ENCODE data around the gene HMCN2. TPM values are rescaled to one million over a fixed set of nuclear protein-coding genes. Genes with fewer than 3 reads are reported as not detected.

HMCN2 gene
- total and polyA plus RNA-seq, 2 of the 4 experiments (the other 2 are of a cell fraction) = 0.02 TPM; not detected in 1

DNA sequence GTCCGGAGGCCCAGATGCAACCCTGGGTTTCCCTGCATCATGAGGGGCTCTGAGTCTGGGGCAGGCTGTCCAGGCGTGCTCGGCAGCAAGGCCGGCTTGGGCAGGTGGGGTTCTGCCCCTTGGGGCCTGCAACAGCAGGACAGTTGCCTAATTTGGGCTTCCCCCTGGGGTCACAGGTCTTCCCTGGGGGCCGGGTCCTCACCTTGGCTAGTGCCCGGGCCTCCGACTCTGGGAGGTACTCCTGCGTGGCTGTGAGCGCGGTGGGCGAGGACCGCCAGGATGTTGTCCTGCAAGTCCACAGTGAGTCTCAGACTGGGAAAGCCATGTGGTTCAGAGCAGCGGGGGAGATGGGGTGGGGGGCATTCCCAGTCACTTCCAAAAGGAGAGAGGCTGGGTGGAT, 97.1 kb downstream of the HMCN2 start:
- H4K91ac ChIP-seq (ENCODE audit: insufficient read depth, low read depth, low read length) = no peak overlapping the region
- no peak overlapping the region for H2BK20ac ChIP-seq (ENCODE audit: low read depth, low read length)
- H3K79me1 ChIP-seq (ENCODE audit: low read depth in 1 of 2, low read length in 2 of 2) = no peaks in the 10 kb centered on the region
- H4K5ac ChIP-seq (ENCODE audit: low read depth, low read length) = no peak overlapping the region
- H3K18ac ChIP-seq (ENCODE audit: low read depth, low read length) = no peak overlapping the region
- CTCF ChIA-PET = no interaction called here
- no peaks in the 10 kb centered on the region for H4K20me1 ChIP-seq (ENCODE audit: insufficient read depth, low read length)
- no peak overlapping the region for H2AK9ac ChIP-seq (replicated peaks; ENCODE audit: low read depth, low read length, poor library complexity)
- no peak overlapping the region for H3K9ac ChIP-seq (ENCODE audit: low read depth, low read length)
- intact Hi-C loops (cut with micrococcal nuclease) = loop anchor here (10.0 kb wide), 1 partner anchor 322 kb away; no protein-coding TSS in a partner anchor
- BruUV-seq (replicated peaks) = no TSS peak
- no peak overlapping the region for H2BK120ac ChIP-seq (ENCODE audit: low read depth, low read length)
- H3K4ac ChIP-seq (ENCODE audit: low read depth, low read length) = no peak overlapping the region
- no peak overlapping the region for H2BK15ac ChIP-seq (ENCODE audit: low read depth, low read length)
- no peak overlapping the region for H3K56ac ChIP-seq (ENCODE audit: extremely low read depth, insufficient read depth, low read length)
- no peak overlapping the region for H2BK5ac ChIP-seq (ENCODE audit: low read depth, low read length, poor library complexity, severe bottlenecking)
- H3K4me1 ChIP-seq (ENCODE audit: control insufficient read depth, insufficient read depth, low read length) = no peaks in the 10 kb centered on the region
- no peak overlapping the region for H3K23ac ChIP-seq (ENCODE audit: low read depth, low read length)
- DNase-seq = no peak
- no peaks in the 10 kb centered on the region; the same call in 1 of the 2 replicates for H3K9me3 ChIP-seq (ENCODE audit: control insufficient read depth, insufficient read depth, low read length)
- POLR2A ChIA-PET (ENCODE audit: unreplicated experiment) = no interaction called here
- dilution Hi-C loops (cut with HindIII; ENCODE audit: low sequenced_read_pairs, unreplicated experiment) = no loop called here
- no peak overlapping the region for H2AFZ ChIP-seq (replicated peaks; ENCODE audit: low read length, poor library complexity)
- H3K27me3 ChIP-seq (ENCODE audit: control insufficient read depth, insufficient read depth, low read length) = peaks cover 34% of the 10 kb centered on the region
- no peak for ATAC-seq (ENCODE audit: low read depth)
- H3K4me2 ChIP-seq (ENCODE audit: low read depth, low read length) = no peak overlapping the region
- no CpG with 5 or more reads among the region's 13 CpGs for WGBS, 2 experiments (ENCODE audit: extremely low coverage in 2 of 2, insufficient read length in 1 of 2)
- no peak overlapping the region for H3K14ac ChIP-seq (replicated peaks; ENCODE audit: low read depth, low read length)
- no peak overlapping the region for H3K4me3 ChIP-seq (ENCODE audit: insufficient read depth, low read depth, low read length)
- H4K8ac ChIP-seq (ENCODE audit: low read depth in 2 of 2, low read length in 2 of 2) = no peak overlapping the region
- H2AK5ac ChIP-seq (ENCODE audit: low read depth, low read length) = no peak overlapping the region
- TF ChIP-seq BHLHE40 (IDR thresholded peaks at IDR 0.05; ENCODE audit: low read depth, low read length) (no peak), SMC3 (IDR thresholded peaks at IDR 0.05; ENCODE audit: low read depth, low read length) (no peak), RFX5 (IDR thresholded peaks at IDR 0.05; ENCODE audit: low read depth, low read length) (no peak), RCOR1 (IDR thresholded peaks at IDR 0.05; ENCODE audit: insufficient replicate concordance, low read length) (no peak), CEBPB (IDR thresholded peaks at IDR 0.05; ENCODE audit: low read depth, low read length) (no peak), NFE2L2 (IDR thresholded peaks at IDR 0.05; ENCODE audit: low read depth, low read length) (no peak), MAFK (IDR thresholded peaks at IDR 0.05; ENCODE audit: low read depth, low read length) (no peak), FOS (IDR thresholded peaks at IDR 0.05; ENCODE audit: low read depth, low read length) (no peak), CHD1 (IDR thresholded peaks at IDR 0.05; ENCODE audit: low read depth, low read length) (no peak), MXI1 (IDR thresholded peaks at IDR 0.05; ENCODE audit: borderline replicate concordance, low read depth, low read length) (no peak), RAD21 (IDR thresholded peaks at IDR 0.05; ENCODE audit: low read length) (no peak), POLR2A (IDR thresholded peaks at IDR 0.05; ENCODE audit: low read depth, low read length) (no peak), ELK1 (IDR thresholded peaks at IDR 0.05; ENCODE audit: borderline replicate concordance, low read depth, low read length) (no peak), MAZ (IDR thresholded peaks at IDR 0.05; ENCODE audit: borderline replicate concordance, low read depth, low read length) (no peak)
- TF ChIP-seq, protein P1, sequence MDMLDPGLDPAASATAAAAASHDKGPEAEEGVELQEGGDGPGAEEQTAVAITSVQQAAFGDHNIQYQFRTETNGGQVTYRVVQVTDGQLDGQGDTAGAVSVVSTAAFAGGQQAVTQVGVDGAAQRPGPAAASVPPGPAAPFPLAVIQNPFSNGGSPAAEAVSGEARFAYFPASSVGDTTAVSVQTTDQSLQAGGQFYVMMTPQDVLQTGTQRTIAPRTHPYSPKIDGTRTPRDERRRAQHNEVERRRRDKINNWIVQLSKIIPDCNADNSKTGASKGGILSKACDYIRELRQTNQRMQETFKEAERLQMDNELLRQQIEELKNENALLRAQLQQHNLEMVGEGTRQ (IDR thresholded peaks at IDR 0.05; ENCODE audit: low read depth, low read length) = no peak
- TF ChIP-seq, protein P2, sequence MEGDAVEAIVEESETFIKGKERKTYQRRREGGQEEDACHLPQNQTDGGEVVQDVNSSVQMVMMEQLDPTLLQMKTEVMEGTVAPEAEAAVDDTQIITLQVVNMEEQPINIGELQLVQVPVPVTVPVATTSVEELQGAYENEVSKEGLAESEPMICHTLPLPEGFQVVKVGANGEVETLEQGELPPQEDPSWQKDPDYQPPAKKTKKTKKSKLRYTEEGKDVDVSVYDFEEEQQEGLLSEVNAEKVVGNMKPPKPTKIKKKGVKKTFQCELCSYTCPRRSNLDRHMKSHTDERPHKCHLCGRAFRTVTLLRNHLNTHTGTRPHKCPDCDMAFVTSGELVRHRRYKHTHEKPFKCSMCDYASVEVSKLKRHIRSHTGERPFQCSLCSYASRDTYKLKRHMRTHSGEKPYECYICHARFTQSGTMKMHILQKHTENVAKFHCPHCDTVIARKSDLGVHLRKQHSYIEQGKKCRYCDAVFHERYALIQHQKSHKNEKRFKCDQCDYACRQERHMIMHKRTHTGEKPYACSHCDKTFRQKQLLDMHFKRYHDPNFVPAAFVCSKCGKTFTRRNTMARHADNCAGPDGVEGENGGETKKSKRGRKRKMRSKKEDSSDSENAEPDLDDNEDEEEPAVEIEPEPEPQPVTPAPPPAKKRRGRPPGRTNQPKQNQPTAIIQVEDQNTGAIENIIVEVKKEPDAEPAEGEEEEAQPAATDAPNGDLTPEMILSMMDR (conservative IDR thresholded peaks at IDR 0.05; ENCODE audit: low read depth, low read length) = no peak
- no peak overlapping the region for H3K27ac ChIP-seq (ENCODE audit: insufficient read depth, low read length)
- no peaks in the 10 kb centered on the region for H3K36me3 ChIP-seq (ENCODE audit: control insufficient read depth, insufficient read depth, low read length)
- in situ Hi-C loops (cut with MboI; ENCODE audit: low sequenced_read_pairs) = no loop called here
- no peaks in the 10 kb centered on the region for H3K9me1 ChIP-seq (ENCODE audit: insufficient read depth, low read length)
